H1 (cell line): Measurements from ENCODE around the gene DNAI1. TPM values are rescaled to one million over a fixed set of nuclear protein-coding genes. Genes with fewer than 3 reads are reported as not detected.

ENCODE experiments used
- ATF2 ChIP-seq: IDR thresholded peaks from 2 replicates; pipeline ENCODE4 v1.6.1; 2012; ENCODE audit warnings: low read length, inconsistent platforms
- KDM4A ChIP-seq: IDR thresholded peaks from one replicate; pipeline ENCODE4 v1.7.1; 2012; ENCODE audit warnings: low read depth, mild to moderate bottlenecking, moderate library complexity, low read length, inconsistent platforms; ENCODE audit not compliant: severe bottlenecking
- NANOG ChIP-seq: IDR thresholded peaks from 2 replicates; pipeline ENCODE4 v1.6.1; 2011; ENCODE audit warnings: low read length, low read depth, mild to moderate bottlenecking, inconsistent platforms; ENCODE audit not compliant: insufficient read depth, poor library complexity, severe bottlenecking
- TEAD4 ChIP-seq: IDR thresholded peaks from 2 replicates; pipeline ENCODE4 v1.6.1; 2012; ENCODE audit warnings: low read depth, low read length, inconsistent platforms, mixed read lengths
- polyA plus RNA-seq, 7 experiments: library from polyadenylated mRNA; depleted of rRNA in 3 of 7; stranded (reverse) in 5 of 7; unstranded in 2 of 7; fragments of >200 nt in 5 of 7; fragments of 200-250 nt in 2 of 7; gene quantifications; 1 replicate in 5 of 7; 2 replicates in 1 of 7; 4 replicates in 1 of 7; pipeline versions ENCODE4 v1.2.1 to v1.2.3, GENCODE V29; 2011 to 2013; ENCODE audit warnings: missing spikeins in 2 of 7, mixed read lengths in 2 of 7
- total RNA-seq: library from RNA; stranded (reverse); fragmentation: NEBNext Ultra II Directional; extraction: Animal tissue kit (Norgen Biotek cat#: 25700); gene quantifications from 2 replicates; pipeline ENCODE4 v1.2.1, GENCODE V29; 2021
- TF ChIP-seq, protein P1 (sequence below): IDR thresholded peaks from 2 replicates; pipeline ENCODE4 v1.6.1; 2011; ENCODE audit warnings: low read length, improper control_type of control experiment

Gene DNAI1
- total and polyA plus RNA-seq, 2 of the 8 experiments (the other 6 are each of a cell fraction or from before 2014, with no cell fraction given): 0.37 to 0.54 TPM

DNA sequence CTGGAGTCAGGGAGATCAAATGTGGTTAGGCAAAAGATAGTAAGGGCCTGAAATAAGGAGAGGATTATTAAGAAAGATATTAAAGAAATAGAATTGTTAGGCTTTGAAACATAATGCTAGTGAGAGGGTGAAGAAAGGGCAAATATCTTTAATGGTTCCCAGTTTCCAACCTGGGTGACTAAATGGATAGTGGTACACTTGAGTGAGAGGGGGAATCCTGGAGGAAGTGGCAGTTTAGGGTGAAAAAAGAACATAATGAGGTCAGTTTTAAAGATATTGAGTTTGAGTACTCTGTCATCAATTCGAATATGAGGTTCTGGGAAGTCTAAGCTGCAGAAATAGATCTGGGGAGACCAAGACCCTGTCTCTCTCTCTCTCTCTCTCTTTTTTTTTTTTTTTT, 18.9 kb downstream of the DNAI1 start (continued):
- TF ChIP-seq, protein P1, sequence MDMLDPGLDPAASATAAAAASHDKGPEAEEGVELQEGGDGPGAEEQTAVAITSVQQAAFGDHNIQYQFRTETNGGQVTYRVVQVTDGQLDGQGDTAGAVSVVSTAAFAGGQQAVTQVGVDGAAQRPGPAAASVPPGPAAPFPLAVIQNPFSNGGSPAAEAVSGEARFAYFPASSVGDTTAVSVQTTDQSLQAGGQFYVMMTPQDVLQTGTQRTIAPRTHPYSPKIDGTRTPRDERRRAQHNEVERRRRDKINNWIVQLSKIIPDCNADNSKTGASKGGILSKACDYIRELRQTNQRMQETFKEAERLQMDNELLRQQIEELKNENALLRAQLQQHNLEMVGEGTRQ: no peak
- TF ChIP-seq TEAD4 (no peak), ATF2 (no peak), NANOG (no peak), KDM4A (no peak)
